ENCODE results near the gene DAPK1.

- no peak for TF ChIP-seq CTCF (IDR thresholded peaks at IDR 0.05)
- TF ChIP-seq POLR2A (IDR thresholded peaks at IDR 0.05), result no peak
- no peak for TF ChIP-seq POLR2AphosphoS5 (IDR thresholded peaks at IDR 0.05; ENCODE audit: insufficient read depth in 1 of 2, low read depth in 1 of 2)
Observed at GRCh38 chr9:87681271-87682061, 183.8 kb downstream of the DAPK1 start.

Data from vagina (tissue), 2 donors.